ENCODE measurements around the gene EIF4EBP2. TPM values are rescaled to one million over a fixed set of nuclear protein-coding genes. Genes with fewer than 3 reads are reported as not detected.

The EIF4EBP2 gene
- total and polyA plus RNA-seq, 2 of the 13 experiments (the other 11 are each of a cell fraction or from before 2014, with no cell fraction given): 16.9 to 22.0 TPM

DNA sequence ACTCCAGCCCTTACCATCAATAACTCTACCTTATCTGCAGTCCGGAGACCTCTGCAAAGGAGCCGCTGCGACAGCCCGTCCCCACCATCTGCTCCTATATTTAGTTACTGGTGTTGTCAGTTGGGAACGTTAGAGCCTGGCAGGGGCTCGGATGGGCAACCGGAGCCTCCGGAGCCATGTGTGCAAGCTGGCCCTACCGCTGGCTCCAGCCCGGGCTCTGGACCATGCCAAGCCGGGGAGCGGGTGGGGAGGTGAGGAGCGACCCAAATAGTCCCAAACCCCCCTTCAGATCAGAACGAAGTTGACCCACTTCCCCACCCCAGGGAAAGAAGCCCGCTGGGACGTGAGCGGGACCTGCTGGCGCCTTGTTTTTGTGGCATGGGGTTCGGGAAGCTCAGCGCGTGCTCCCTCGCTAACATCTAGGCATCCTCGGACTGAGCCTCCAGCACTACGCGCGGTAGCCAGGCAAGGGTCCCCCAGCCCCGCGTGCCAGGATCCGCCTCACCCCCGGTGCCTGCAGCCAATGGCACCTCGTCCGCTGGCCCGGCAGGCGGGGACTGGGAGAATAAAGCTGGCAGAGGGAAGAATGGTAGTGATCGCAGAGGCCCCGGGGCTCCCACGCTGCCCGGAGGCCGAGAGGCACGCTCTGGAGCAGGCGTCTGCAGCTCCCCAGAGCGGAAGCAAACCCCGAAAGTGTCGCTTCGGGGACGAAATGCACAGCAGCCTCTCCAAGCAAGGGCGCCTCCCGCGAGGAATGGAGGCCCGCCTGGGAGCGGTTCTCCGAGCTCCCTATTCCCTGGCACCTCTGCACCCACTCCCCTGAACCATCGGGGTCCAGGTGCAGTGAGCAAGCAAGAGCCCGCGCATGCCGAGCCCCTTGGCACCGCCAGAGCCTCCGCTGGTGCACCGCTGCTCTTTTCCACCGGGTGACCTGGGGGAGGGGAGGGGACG, 22.2 kb upstream of the EIF4EBP2 start (continued):
- TF ChIP-seq JUN (CRISPR knock-in tag; IDR thresholded peaks at IDR 0.05) (no peak), ZNF790 (CRISPR knock-in tag; IDR thresholded peaks at IDR 0.05; ENCODE audit: borderline replicate concordance) (no peak), SP2 (CRISPR knock-in tag; IDR thresholded peaks at IDR 0.05) (no peak), THYN1 (CRISPR knock-in tag; IDR thresholded peaks at IDR 0.05; ENCODE audit: borderline replicate concordance, low read depth) (no peak), ZNF143 (CRISPR knock-in tag; IDR thresholded peaks at IDR 0.05) (no peak), ZNF335 (CRISPR knock-in tag; IDR thresholded peaks at IDR 0.05) (no peak), ELF4 (CRISPR knock-in tag; IDR thresholded peaks at IDR 0.05; ENCODE audit: borderline replicate concordance) (no peak), CBFB (CRISPR knock-in tag; IDR thresholded peaks at IDR 0.05) (0 out of 2 replicates have a peak, but pooled peaks have one; percentile 23), ZNF430 (CRISPR knock-in tag; IDR thresholded peaks at IDR 0.05) (no peak), REXO4 (CRISPR knock-in tag; IDR thresholded peaks at IDR 0.05; ENCODE audit: borderline replicate concordance) (no peak), RARA (CRISPR knock-in tag; IDR thresholded peaks at IDR 0.05) (no peak), TOPORS (CRISPR knock-in tag; IDR thresholded peaks at IDR 0.05) (no peak), KLF12 (CRISPR knock-in tag; IDR thresholded peaks at IDR 0.05; ENCODE audit: borderline replicate concordance) (no peak), SUZ12 (IDR thresholded peaks at IDR 0.05; ENCODE audit: low read depth, low read length) (no peak), CENPX (CRISPR knock-in tag; IDR thresholded peaks at IDR 0.05) (no peak), KDM6A (CRISPR knock-in tag; IDR thresholded peaks at IDR 0.05; ENCODE audit: low read depth) (no peak), ZNF614 (CRISPR knock-in tag; IDR thresholded peaks at IDR 0.05; ENCODE audit: borderline replicate concordance) (no peak), KAT2B (IDR thresholded peaks at IDR 0.05; ENCODE audit: borderline replicate concordance, low read depth, low read length) (no peak), ZNF773 (CRISPR knock-in tag; IDR thresholded peaks at IDR 0.05; ENCODE audit: borderline replicate concordance) (no peak), ZC3H13 (CRISPR knock-in tag; IDR thresholded peaks at IDR 0.05) (no peak)
- TF ChIP-seq, protein P1, sequence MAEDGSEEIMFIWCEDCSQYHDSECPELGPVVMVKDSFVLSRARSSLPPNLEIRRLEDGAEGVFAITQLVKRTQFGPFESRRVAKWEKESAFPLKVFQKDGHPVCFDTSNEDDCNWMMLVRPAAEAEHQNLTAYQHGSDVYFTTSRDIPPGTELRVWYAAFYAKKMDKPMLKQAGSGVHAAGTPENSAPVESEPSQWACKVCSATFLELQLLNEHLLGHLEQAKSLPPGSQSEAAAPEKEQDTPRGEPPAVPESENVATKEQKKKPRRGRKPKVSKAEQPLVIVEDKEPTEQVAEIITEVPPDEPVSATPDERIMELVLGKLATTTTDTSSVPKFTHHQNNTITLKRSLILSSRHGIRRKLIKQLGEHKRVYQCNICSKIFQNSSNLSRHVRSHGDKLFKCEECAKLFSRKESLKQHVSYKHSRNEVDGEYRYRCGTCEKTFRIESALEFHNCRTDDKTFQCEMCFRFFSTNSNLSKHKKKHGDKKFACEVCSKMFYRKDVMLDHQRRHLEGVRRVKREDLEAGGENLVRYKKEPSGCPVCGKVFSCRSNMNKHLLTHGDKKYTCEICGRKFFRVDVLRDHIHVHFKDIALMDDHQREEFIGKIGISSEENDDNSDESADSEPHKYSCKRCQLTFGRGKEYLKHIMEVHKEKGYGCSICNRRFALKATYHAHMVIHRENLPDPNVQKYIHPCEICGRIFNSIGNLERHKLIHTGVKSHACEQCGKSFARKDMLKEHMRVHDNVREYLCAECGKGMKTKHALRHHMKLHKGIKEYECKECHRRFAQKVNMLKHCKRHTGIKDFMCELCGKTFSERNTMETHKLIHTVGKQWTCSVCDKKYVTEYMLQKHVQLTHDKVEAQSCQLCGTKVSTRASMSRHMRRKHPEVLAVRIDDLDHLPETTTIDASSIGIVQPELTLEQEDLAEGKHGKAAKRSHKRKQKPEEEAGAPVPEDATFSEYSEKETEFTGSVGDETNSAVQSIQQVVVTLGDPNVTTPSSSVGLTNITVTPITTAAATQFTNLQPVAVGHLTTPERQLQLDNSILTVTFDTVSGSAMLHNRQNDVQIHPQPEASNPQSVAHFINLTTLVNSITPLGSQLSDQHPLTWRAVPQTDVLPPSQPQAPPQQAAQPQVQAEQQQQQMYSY (CRISPR knock-in tag; IDR thresholded peaks at IDR 0.05): no peak
- TF ChIP-seq, protein P2, sequence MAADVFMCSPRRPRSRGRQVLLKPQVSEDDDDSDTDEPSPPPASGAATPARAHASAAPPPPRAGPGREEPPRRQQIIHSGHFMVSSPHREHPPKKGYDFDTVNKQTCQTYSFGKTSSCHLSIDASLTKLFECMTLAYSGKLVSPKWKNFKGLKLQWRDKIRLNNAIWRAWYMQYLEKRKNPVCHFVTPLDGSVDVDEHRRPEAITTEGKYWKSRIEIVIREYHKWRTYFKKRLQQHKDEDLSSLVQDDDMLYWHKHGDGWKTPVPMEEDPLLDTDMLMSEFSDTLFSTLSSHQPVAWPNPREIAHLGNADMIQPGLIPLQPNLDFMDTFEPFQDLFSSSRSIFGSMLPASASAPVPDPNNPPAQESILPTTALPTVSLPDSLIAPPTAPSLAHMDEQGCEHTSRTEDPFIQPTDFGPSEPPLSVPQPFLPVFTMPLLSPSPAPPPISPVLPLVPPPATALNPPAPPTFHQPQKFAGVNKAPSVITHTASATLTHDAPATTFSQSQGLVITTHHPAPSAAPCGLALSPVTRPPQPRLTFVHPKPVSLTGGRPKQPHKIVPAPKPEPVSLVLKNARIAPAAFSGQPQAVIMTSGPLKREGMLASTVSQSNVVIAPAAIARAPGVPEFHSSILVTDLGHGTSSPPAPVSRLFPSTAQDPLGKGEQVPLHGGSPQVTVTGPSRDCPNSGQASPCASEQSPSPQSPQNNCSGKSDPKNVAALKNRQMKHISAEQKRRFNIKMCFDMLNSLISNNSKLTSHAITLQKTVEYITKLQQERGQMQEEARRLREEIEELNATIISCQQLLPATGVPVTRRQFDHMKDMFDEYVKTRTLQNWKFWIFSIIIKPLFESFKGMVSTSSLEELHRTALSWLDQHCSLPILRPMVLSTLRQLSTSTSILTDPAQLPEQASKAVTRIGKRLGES (CRISPR knock-in tag; IDR thresholded peaks at IDR 0.05; ENCODE audit: borderline replicate concordance): no peak
- TF ChIP-seq, protein P3, sequence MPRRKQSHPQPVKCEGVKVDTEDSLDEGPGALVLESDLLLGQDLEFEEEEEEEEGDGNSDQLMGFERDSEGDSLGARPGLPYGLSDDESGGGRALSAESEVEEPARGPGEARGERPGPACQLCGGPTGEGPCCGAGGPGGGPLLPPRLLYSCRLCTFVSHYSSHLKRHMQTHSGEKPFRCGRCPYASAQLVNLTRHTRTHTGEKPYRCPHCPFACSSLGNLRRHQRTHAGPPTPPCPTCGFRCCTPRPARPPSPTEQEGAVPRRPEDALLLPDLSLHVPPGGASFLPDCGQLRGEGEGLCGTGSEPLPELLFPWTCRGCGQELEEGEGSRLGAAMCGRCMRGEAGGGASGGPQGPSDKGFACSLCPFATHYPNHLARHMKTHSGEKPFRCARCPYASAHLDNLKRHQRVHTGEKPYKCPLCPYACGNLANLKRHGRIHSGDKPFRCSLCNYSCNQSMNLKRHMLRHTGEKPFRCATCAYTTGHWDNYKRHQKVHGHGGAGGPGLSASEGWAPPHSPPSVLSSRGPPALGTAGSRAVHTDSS (CRISPR knock-in tag; conservative IDR thresholded peaks at IDR 0.05): no peak
